Coronary artery (tissue), 2 donors: ENCODE measurements around the gene CRISP1.

Source experiments
- DNase-seq: peaks from one replicate; pipeline ENCODE4 v3.0.0-alpha.2; 2017; ENCODE audit warnings: low spot score
- H3K27ac ChIP-seq, 2 donors: fragments of 200-600 bp; sonication (generic); one replicate each; pipeline ENCODE4 v1.5.1; 2016 to 2019
- H3K4me3 ChIP-seq: fragments of 200-600 bp; sonication (generic); 2 replicates; pipeline ENCODE4 v1.5.1; 2016; ENCODE audit warnings: mild to moderate bottlenecking, moderate library complexity
- CTCF ChIP-seq: fragments of 200-600 bp; sonication (generic); IDR thresholded peaks from one replicate; pipeline ENCODE4 v1.5.1; 2019; ENCODE audit warnings: antibody characterized with exemption

Gene CRISP1

GRCh38 chr6:49866485-49866943 lies at the start of gene CRISP1:
Gene CRISP1, minus strand, starts transcription at chr6:49866535. Its CDS starts 9,135 bp downstream, at chr6:49857400.
- no peak for DNase-seq
- Histone ChIP-seq H3K4me3 (no peak within 1 kb of the TSS), H3K27ac (no peak within 1 kb of the TSS)
- TF ChIP-seq CTCF, result no peak

GRCh38 chr6:49915035-49915434 lies 48.7 kb upstream of the CRISP1 start:
- no peak overlapping the region for H3K4me3 ChIP-seq
- no peak for TF ChIP-seq CTCF
- H3K27ac ChIP-seq, result no peak overlapping the region
- DNase-seq, result no peak

- no peak for TF ChIP-seq CTCF
- Histone ChIP-seq H3K4me3 (no peak overlapping the region), H3K27ac (no peak overlapping the region)
- DNase-seq, result no peak
Measured at GRCh38 chr6:49913636-49914375, 47.5 kb upstream of the CRISP1 start.

GRCh38 chr6:49912196-49912595 lies 45.9 kb upstream of the CRISP1 start:
- Histone ChIP-seq H3K27ac (no peak overlapping the region), H3K4me3 (no peak overlapping the region)
- DNase-seq, result no peak
- no peak for TF ChIP-seq CTCF

- H3K27ac ChIP-seq, result no peak overlapping the region
- H3K4me3 ChIP-seq, result no peak overlapping the region
- no peak for DNase-seq
- TF ChIP-seq CTCF, result no peak
Measured at GRCh38 chr6:49911252-49911651, 44.9 kb upstream of the CRISP1 start.

- Histone ChIP-seq H3K4me3 (no peak overlapping the region), H3K27ac (no peak overlapping the region)
- no peak for DNase-seq
- no peak for TF ChIP-seq CTCF
Measured at GRCh38 chr6:49909563-49909962, 43.2 kb upstream of the CRISP1 start.

- no peak overlapping the region for H3K27ac ChIP-seq
- no peak overlapping the region for H3K4me3 ChIP-seq
- no peak for TF ChIP-seq CTCF
- DNase-seq, result no peak
Measured at GRCh38 chr6:49906526-49906925, 40.2 kb upstream of the CRISP1 start.
